Panc1 (cell line): ENCODE measurements around the gene TSC22D1. TPM values are rescaled to one million over a fixed set of nuclear protein-coding genes. Genes with fewer than 3 reads are reported as not detected.

Experiments
- ATAC-seq: fragments of 200-7000 bp; cut with Tn5 transposase; 2 replicates; pipeline ENCODE4 v1.9.1; 2020; ENCODE audit warnings: mild to moderate bottlenecking, moderate library complexity
- BruUV-seq: library from RNA; stranded (reverse); fragments of 400-500 nt; replicated peaks from 2 replicates; lab custom pipeline; 2021; lab: Mats Ljungman, UMichigan
- CTCF ChIA-PET: fragments of 300-600 bp; sonication (Branson Sonifier 250); formaldehyde crosslinking; loops from one replicate; lab custom pipeline; 2022; ENCODE audit warnings: antibody characterized with exemption; lab: Charles Lee
- POLR2A ChIA-PET: fragments of 300-600 bp; sonication (Branson Sonifier 250); formaldehyde crosslinking; loops from one replicate; lab custom pipeline; 2022; ENCODE audit warnings: antibody characterized with exemption; lab: Charles Lee
- DNase-seq: peaks from one replicate; pipeline ENCODE4 v3.0.0-alpha.2; 2010; ENCODE audit warnings: low read depth, low spot score
- H3K27ac ChIP-seq: 2 replicates; pipeline ENCODE4 v1.5.1; 2011; ENCODE audit warnings: mild to moderate bottlenecking, low read length, inconsistent platforms
- H3K27me3 ChIP-seq: fragments of 200-500 bp; sonication (Bioruptor generic); 2 replicates; pipeline ENCODE4 v1.6.0; 2014; ENCODE audit warnings: low read length, inconsistent platforms; ENCODE audit not compliant: control insufficient read depth, insufficient read depth
- H3K36me3 ChIP-seq: fragments of 200-500 bp; sonication (Bioruptor generic); 2 replicates; pipeline ENCODE4 v1.5.1; 2014; ENCODE audit warnings: inconsistent platforms, mild to moderate bottlenecking, low read length, moderate library complexity; ENCODE audit not compliant: control insufficient read depth, insufficient read depth
- H3K4me1 ChIP-seq: 2 replicates; pipeline ENCODE4 v1.5.1; 2011; ENCODE audit warnings: inconsistent platforms, mild to moderate bottlenecking, low read length, moderate library complexity; ENCODE audit not compliant: control insufficient read depth, insufficient read depth
- H3K4me3 ChIP-seq, 2 experiments: 2 replicates each; pipeline ENCODE4 v1.5.1; 2011 to 2012; ENCODE audit warnings: low read depth in 2 of 2, low read length in 2 of 2, mild to moderate bottlenecking in 2 of 2, inconsistent platforms in 1 of 2, moderate library complexity in 1 of 2
- H3K9me3 ChIP-seq: fragments of 200-500 bp; sonication (Bioruptor generic); 2 replicates; pipeline ENCODE4 v1.5.1; 2014; ENCODE audit warnings: low read depth, mild to moderate bottlenecking, inconsistent platforms, low read length, moderate library complexity; ENCODE audit not compliant: control insufficient read depth, insufficient read depth
- CTCF ChIP-seq: fragments of 450-650 bp; IDR thresholded peaks from 2 replicates; pipeline ENCODE4 v1.5.1; 2017; ENCODE audit warnings: mild to moderate bottlenecking
- POLR2AphosphoS5 ChIP-seq: IDR thresholded peaks from 2 replicates; pipeline ENCODE4 v1.6.1; 2012; ENCODE audit warnings: mild to moderate bottlenecking, low read depth, low read length, moderate library complexity
- REST ChIP-seq, 2 experiments: IDR thresholded peaks; 2 replicates each; pipeline ENCODE4 v1.6.1; 2011 to 2012; ENCODE audit warnings: low read depth in 2 of 2, control low read depth in 1 of 2, low read length in 1 of 2, mild to moderate bottlenecking in 1 of 2, moderate library complexity in 1 of 2; ENCODE audit not compliant: insufficient read depth in 1 of 2
- SIN3A ChIP-seq: IDR thresholded peaks from 2 replicates; pipeline ENCODE4 v1.6.1; 2012; ENCODE audit warnings: low read depth, mild to moderate bottlenecking, low read length, moderate library complexity, borderline replicate concordance; ENCODE audit not compliant: insufficient read depth
- TCF7L2 ChIP-seq: IDR thresholded peaks from 2 replicates; pipeline ENCODE4 v1.6.1; 2011; ENCODE audit warnings: mild to moderate bottlenecking, low read depth, low read length, inconsistent platforms
- in situ Hi-C: cut with HindIII; loops from 2 replicates; pipeline ENCODE4 v1.10.0; 2016; ENCODE audit warnings: low sequenced_read_pairs, low pct_unique_long_range_greater_than_20kb
- intact Hi-C: fragments of 100-400 bp; cut with micrococcal nuclease; formaldehyde crosslinking; loops from one replicate; pipeline ENCODE4 v1.10.0; 2022; ENCODE audit not compliant: unreplicated experiment
- total RNA-seq: library from RNA; stranded (reverse); gene quantifications from one replicate; pipeline ENCODE4 v1.2.1, GENCODE V29; 2021; ENCODE audit not compliant: unreplicated experiment

TSC22D1 gene
- total RNA-seq, 1 experiment from 2014 or later, result 31.8 TPM

GRCh38 chr13:44549476-44549875 lies 26.7 kb downstream of the TSC22D1 start:
- DNase-seq (no peak), ATAC-seq (no peak)
- Histone ChIP-seq H3K27ac (no peak overlapping the region), H3K36me3 (no peaks in the 10 kb centered on the region), H3K9me3 (no peaks in the 10 kb centered on the region), H3K27me3 (no peaks in the 10 kb centered on the region), H3K4me1 (no peaks in the 10 kb centered on the region), H3K4me3 (no peak overlapping the region)
- in situ Hi-C loops, result no loop called here
- BruUV-seq, result no TSS peak
- intact Hi-C loops, result no loop called here
- CTCF ChIA-PET, result no interaction called here
- no peak for TF ChIP-seq TCF7L2
- no peak for TF ChIP-seq SIN3A
- TF ChIP-seq REST (IDR thresholded peaks at IDR 0.05; ENCODE audit: insufficient read depth in 1 of 2, low read depth in 2 of 2, low read length in 1 of 2), result no peak
- no peak for TF ChIP-seq CTCF
- POLR2A ChIA-PET, result no interaction called here

- Histone ChIP-seq H3K27ac (no peak overlapping the region), H3K4me3 (no peak overlapping the region), H3K9me3 (no peaks in the 10 kb centered on the region), H3K36me3 (no peaks in the 10 kb centered on the region), H3K4me1 (no peaks in the 10 kb centered on the region), H3K27me3 (no peaks in the 10 kb centered on the region)
- no peak for TF ChIP-seq REST (IDR thresholded peaks at IDR 0.05; ENCODE audit: insufficient read depth in 1 of 2, low read depth in 2 of 2, low read length in 1 of 2)
- TF ChIP-seq CTCF, result no peak
- no peak for TF ChIP-seq SIN3A
- no peak for TF ChIP-seq TCF7L2
- no peak for TF ChIP-seq POLR2AphosphoS5
- BruUV-seq, result no TSS peak
- intact Hi-C loops (no loop called here), in situ Hi-C loops (no loop called here)
- no peak for DNase-seq
- no peak for ATAC-seq
- CTCF ChIA-PET, result no interaction called here
- POLR2A ChIA-PET, result no interaction called here
Measured at GRCh38 chr13:44546164-44546563, 30.0 kb downstream of the TSC22D1 start.
